IMR-90 (cell line): ENCODE results near the gene PSMG1.

Source experiments
- CEBPB ChIP-seq: IDR thresholded peaks from 2 replicates; pipeline ENCODE4 v1.6.1; 2012; ENCODE audit warnings: low read depth, low read length, improper control_type of control experiment
- CTCF ChIP-seq: conservative IDR thresholded peaks from 2 replicates; pipeline ENCODE4 v1.5.1; 2012; ENCODE audit warnings: mild to moderate bottlenecking, low read depth, low read length, improper control_type of control experiment
- POLR2A ChIP-seq: IDR thresholded peaks from 2 replicates; pipeline ENCODE4 v1.6.1; 2012; ENCODE audit warnings: mild to moderate bottlenecking, low read depth, low read length
- RAD21 ChIP-seq: IDR thresholded peaks from 2 replicates; pipeline ENCODE4 v1.6.1; 2012; ENCODE audit warnings: low read length, improper control_type of control experiment

GRCh38 chr21:39153842-39154241 is 29.4 kb downstream of the PSMG1 start:
- no peak for TF ChIP-seq CTCF
- TF ChIP-seq POLR2A, result no peak
- TF ChIP-seq RAD21, result no peak
- no peak for TF ChIP-seq CEBPB
